GM10266 (cell line): ENCODE data around the gene ARSK.

Experiments
- DNase-seq: peaks from one replicate; pipeline ENCODE4 v3.0.0; 2012; ENCODE audit errors: extremely low spot score
- CTCF ChIP-seq: IDR thresholded peaks from 2 replicates; pipeline ENCODE4 v1.5.1; 2012; ENCODE audit warnings: mild to moderate bottlenecking, low read depth; ENCODE audit not compliant: control insufficient read depth, insufficient read depth; ENCODE audit errors: missing control alignments

The ARSK gene

DNA sequence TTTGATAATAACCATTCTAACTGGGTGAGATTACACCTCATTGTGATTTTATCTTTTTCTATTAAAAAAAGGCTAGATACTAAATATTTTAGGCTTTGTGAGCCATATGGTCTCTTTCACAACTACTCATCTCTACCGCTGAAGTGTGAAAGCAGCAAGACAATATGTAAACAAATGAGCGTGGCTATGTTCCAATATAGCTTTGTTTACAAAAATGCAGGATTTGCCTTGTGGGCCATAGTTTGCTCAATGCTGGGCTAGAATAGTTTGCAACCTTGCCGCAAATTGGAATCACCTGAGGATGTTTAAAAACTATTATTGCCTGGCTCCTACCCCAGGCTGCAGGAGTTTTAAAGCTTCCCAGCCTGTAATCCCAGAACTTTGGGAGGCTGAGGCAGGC lies 54.8 kb downstream of the ARSK start:
- TF ChIP-seq CTCF, result no peak
- DNase-seq, result no peak

- no peak for TF ChIP-seq CTCF
- DNase-seq, result no peak
These were observed 55.6 kb downstream of the ARSK start for GRCh38 chr5:95610546-95610945.

- no peak for DNase-seq
- TF ChIP-seq CTCF, result no peak
These were observed 56.5 kb downstream of the ARSK start for GRCh38 chr5:95611396-95611795.

DNA sequence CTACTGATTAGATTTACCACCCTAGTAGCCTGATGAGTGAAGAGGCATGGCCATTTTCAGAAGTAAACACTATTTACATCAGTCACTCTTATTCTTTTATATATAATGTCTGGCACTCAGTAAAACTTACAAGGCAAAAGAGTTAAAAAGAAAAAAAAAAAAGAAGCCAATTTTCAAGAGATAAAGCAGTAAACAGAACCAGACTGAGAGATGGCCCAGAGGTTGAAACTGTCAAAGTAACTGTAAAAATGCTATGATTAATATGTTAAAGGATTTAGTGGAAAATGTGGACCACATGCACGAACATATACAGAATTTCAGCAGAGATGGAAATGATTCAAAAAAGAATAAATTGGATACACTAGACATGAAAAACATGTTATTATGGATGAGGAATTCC lies 58.6 kb downstream of the ARSK start:
- TF ChIP-seq CTCF, result no peak
- no peak for DNase-seq

DNA sequence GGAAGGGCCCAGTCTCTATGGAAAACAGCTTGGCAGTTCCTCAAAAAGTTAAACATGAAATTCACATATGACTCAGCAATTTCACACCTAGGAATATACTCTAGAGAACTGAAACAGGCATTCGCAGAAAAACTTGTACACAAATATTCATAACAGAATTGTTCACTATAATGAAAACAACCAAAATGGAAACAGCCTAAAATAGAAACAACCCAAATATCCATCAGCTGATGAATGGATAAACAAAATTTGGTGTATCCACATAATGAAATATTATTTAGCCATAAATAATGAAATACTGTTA lies 60.2 kb downstream of the ARSK start:
- DNase-seq, result no peak
- no peak for TF ChIP-seq CTCF

- TF ChIP-seq CTCF, result no peak
- DNase-seq, result peak; percentile 39
These were observed 62.2 kb downstream of the ARSK start for GRCh38 chr5:95617057-95617456.

DNA sequence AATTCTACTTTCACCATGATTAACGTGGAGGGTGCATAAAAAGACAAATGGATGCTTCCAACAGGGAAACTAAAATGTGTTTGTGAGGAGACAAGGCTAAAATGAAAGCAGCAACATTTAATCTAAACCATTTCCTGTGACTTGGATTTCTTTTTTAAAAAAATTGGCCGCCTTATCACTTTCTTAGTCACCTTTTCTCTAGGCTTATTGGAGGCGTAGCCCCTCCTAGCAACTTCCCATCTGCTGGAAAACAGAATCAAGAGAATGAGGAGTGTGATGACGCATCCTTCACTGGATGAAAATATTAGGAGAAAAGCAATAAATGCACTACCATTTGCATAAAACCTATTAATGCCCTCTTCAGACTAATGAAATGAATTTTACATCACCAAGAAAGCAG lies 64.2 kb downstream of the ARSK start:
- TF ChIP-seq CTCF, result no peak
- no peak for DNase-seq

DNA sequence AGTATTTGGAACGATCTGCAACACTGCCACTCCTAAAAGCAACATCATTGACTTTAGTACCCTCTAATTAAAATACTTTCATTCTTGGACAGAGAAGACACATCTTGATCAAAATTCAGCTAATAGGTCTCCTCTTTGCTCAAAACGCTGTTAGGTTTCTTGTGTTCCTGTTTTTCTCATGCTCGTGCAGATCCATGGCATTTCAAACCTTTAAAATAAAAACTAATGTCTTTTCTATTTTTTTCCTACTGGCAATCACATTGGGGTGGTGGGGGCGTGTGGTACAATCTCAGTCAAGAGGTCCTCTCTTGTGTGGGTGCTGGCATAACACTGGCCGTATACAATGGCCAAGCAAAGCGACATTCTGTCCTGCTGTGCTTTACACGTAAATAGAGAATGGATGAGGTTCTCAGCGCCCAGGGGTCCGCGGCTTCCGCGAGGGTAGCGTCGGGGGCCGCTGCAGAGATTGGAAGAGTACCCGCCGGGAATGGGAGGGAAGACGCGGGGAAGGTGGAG lies 64.7 kb downstream of the ARSK start:
- TF ChIP-seq CTCF, result no peak
- DNase-seq, result no peak
